ENCODE results near the gene CIAO2B.

The CIAO2B gene

GRCh38 chr16:66886914-66887313, 47.3 kb downstream of the CIAO2B start:
- Histone ChIP-seq H3K27me3 (ENCODE audit: insufficient read depth, low read length, poor library complexity, severe bottlenecking) (no peaks in the 10 kb centered on the region), H3K9ac (ENCODE audit: low read depth, low read length, poor library complexity, severe bottlenecking) (no peak overlapping the region), H3K4me2 (ENCODE audit: low read depth, low read length, poor library complexity, severe bottlenecking) (peak overlapping the region; percentile 35), H3F3A (ENCODE audit: low read depth) (no peaks in the 10 kb centered on the region), H3K9me3 (ENCODE audit: insufficient read depth, low read depth, low read length) (no peaks in the 10 kb centered on the region), H3K9me2 (replicated peaks; ENCODE audit: low read depth, low read length) (no peaks in the 10 kb centered on the region), H3K79me2 (ENCODE audit: insufficient read depth, low read length) (peaks cover 57% of the 10 kb centered on the region), H4K20me1 (ENCODE audit: insufficient read depth, low read length, poor library complexity, severe bottlenecking) (peaks cover 27% of the 10 kb centered on the region), H3K36me3 (ENCODE audit: insufficient read depth, low read length) (peaks cover 20% of the 10 kb centered on the region; the same call in 1 of the 2 replicates), H3K4me3 (ENCODE audit: low read length, poor library complexity, severe bottlenecking) (no peak overlapping the region), H2AFZ (ENCODE audit: low read length) (no peak overlapping the region), H3K4me1 (ENCODE audit: insufficient read depth, low read length, poor library complexity, severe bottlenecking) (peaks cover 37% of the 10 kb centered on the region)
- TF ChIP-seq EZH2phosphoT487 (IDR thresholded peaks at IDR 0.05; ENCODE audit: borderline replicate concordance) (no peak), CTCF (conservative IDR thresholded peaks at IDR 0.05; ENCODE audit: low read length) (no peak)

GRCh38 chr16:66886321-66886720, 47.9 kb downstream of the CIAO2B start:
- H3K9me2 ChIP-seq (replicated peaks; ENCODE audit: low read depth, low read length), result no peaks in the 10 kb centered on the region
- H3K36me3 ChIP-seq (ENCODE audit: insufficient read depth, low read length), result peaks cover 20% of the 10 kb centered on the region; the same call in 1 of the 2 replicates
- H3F3A ChIP-seq (ENCODE audit: low read depth), result no peaks in the 10 kb centered on the region
- H4K20me1 ChIP-seq (ENCODE audit: insufficient read depth, low read length, poor library complexity, severe bottlenecking), result peaks cover 33% of the 10 kb centered on the region
- TF ChIP-seq CTCF (conservative IDR thresholded peaks at IDR 0.05; ENCODE audit: low read length) (no peak), EZH2phosphoT487 (IDR thresholded peaks at IDR 0.05; ENCODE audit: borderline replicate concordance) (no peak)
- peak overlapping the region; percentile 35 for H3K4me2 ChIP-seq (ENCODE audit: low read depth, low read length, poor library complexity, severe bottlenecking)
- no peak overlapping the region for H3K4me3 ChIP-seq (ENCODE audit: low read length, poor library complexity, severe bottlenecking)
- no peaks in the 10 kb centered on the region for H3K27me3 ChIP-seq (ENCODE audit: insufficient read depth, low read length, poor library complexity, severe bottlenecking)
- peaks cover 63% of the 10 kb centered on the region for H3K79me2 ChIP-seq (ENCODE audit: insufficient read depth, low read length)
- no peak overlapping the region for H2AFZ ChIP-seq (ENCODE audit: low read length)
- no peak overlapping the region for H3K9ac ChIP-seq (ENCODE audit: low read depth, low read length, poor library complexity, severe bottlenecking)
- H3K9me3 ChIP-seq (ENCODE audit: insufficient read depth, low read depth, low read length), result no peaks in the 10 kb centered on the region
- H3K4me1 ChIP-seq (ENCODE audit: insufficient read depth, low read length, poor library complexity, severe bottlenecking), result peaks cover 43% of the 10 kb centered on the region

- Histone ChIP-seq H4K20me1 (ENCODE audit: insufficient read depth, low read length, poor library complexity, severe bottlenecking) (peaks cover 39% of the 10 kb centered on the region), H3K4me3 (ENCODE audit: low read length, poor library complexity, severe bottlenecking) (peak overlapping the region; percentile 2), H3K4me1 (ENCODE audit: insufficient read depth, low read length, poor library complexity, severe bottlenecking) (peaks cover 43% of the 10 kb centered on the region), H3K9ac (ENCODE audit: low read depth, low read length, poor library complexity, severe bottlenecking) (no peak overlapping the region), H3K9me3 (ENCODE audit: insufficient read depth, low read depth, low read length) (no peaks in the 10 kb centered on the region), H2AFZ (ENCODE audit: low read length) (no peak overlapping the region), H3K4me2 (ENCODE audit: low read depth, low read length, poor library complexity, severe bottlenecking) (peak overlapping the region; percentile 35), H3K27me3 (ENCODE audit: insufficient read depth, low read length, poor library complexity, severe bottlenecking) (no peaks in the 10 kb centered on the region), H3K9me2 (replicated peaks; ENCODE audit: low read depth, low read length) (no peaks in the 10 kb centered on the region), H3K36me3 (ENCODE audit: insufficient read depth, low read length) (peaks cover 20% of the 10 kb centered on the region; the same call in 1 of the 2 replicates), H3F3A (ENCODE audit: low read depth) (no peaks in the 10 kb centered on the region), H3K79me2 (ENCODE audit: insufficient read depth, low read length) (peaks cover 71% of the 10 kb centered on the region)
- TF ChIP-seq CTCF (conservative IDR thresholded peaks at IDR 0.05; ENCODE audit: low read length) (no peak), EZH2phosphoT487 (IDR thresholded peaks at IDR 0.05; ENCODE audit: borderline replicate concordance) (no peak)
Observed at GRCh38 chr16:66885491-66885890, 48.7 kb downstream of the CIAO2B start.
